K562 (cell line): Measurements from ENCODE around the gene NPAS2. TPM values are rescaled to one million over a fixed set of nuclear protein-coding genes. Genes with fewer than 3 reads are reported as not detected.

ENCODE experiments used
- ATAC-seq: fragments of 200-7000 bp; cut with Tn5 transposase; 3 replicates; pipeline ENCODE4 v1.9.1; 2020; ENCODE audit warnings: moderate library complexity
- BruUV-seq: library from RNA; stranded (reverse); fragments of 400-500 nt; replicated peaks from 2 replicates; lab custom pipeline; 2021; lab: Mats Ljungman, UMichigan
- CTCF ChIA-PET: fragments of 300-600 bp; formaldehyde crosslinking; extraction: SDS; loops from one replicate; lab custom pipeline; 2021; ENCODE audit warnings: low intra/inter-chr PET ratio; lab: Yijun Ruan, JAX
- POLR2A ChIA-PET: fragments of 300-600, 350-650 bp; sonication (Branson Sonifier 250); formaldehyde crosslinking; extraction: SDS; loops from one replicate; lab custom pipeline; 2021; ENCODE audit warnings: antibody characterized with exemption, inconsistent platforms; lab: Yijun Ruan, JAX
- DNase-seq, 4 experiments: peaks; one replicate each; pipeline versions ENCODE4 v3.0.0 to v3.0.0-alpha.2; 2011 to 2018; ENCODE audit warnings: low spot score in 3 of 4, mixed read lengths in 3 of 4; ENCODE audit errors: extremely low read depth in 1 of 4
- FAIRE-seq: peaks from 2 replicates; lab custom pipeline; 2011; peaks lifted over from hg19 to GRCh38; lab: Jason Lieb, UNC
- H2AFZ ChIP-seq: 2 replicates; pipeline ENCODE4 v1.6.0; 2011; ENCODE audit warnings: low read depth, low read length, control low read depth, inconsistent platforms
- H3K27ac ChIP-seq: fragments of 200-600 bp; 3 replicates; pipeline ENCODE4 v1.8.0; 2011; ENCODE audit warnings: low read depth, mild to moderate bottlenecking, control low read depth, inconsistent platforms, low read length, moderate library complexity, mixed read lengths; ENCODE audit errors: extremely low read depth
- H3K27me3 ChIP-seq, 2 experiments: fragments of 300-600 bp in 1 of 2; 2 replicates in 1 of 2; 3 replicates in 1 of 2; pipeline versions ENCODE4 v1.6.0 to v1.8.0; 2011; ENCODE audit warnings: inconsistent platforms in 2 of 2, low read length in 2 of 2, mild to moderate bottlenecking in 1 of 2, mixed read lengths in 1 of 2, moderate library complexity in 1 of 2; ENCODE audit not compliant: control insufficient read depth in 2 of 2, insufficient read depth in 2 of 2
- H3K36me3 ChIP-seq: fragments of 300-600 bp; 3 replicates; pipeline ENCODE4 v1.8.0; 2011; ENCODE audit warnings: mild to moderate bottlenecking, low read length, inconsistent platforms; ENCODE audit not compliant: control insufficient read depth, insufficient read depth
- H3K4me1 ChIP-seq, 2 experiments: fragments of 200-600 bp in 1 of 2; replicated peaks in 1 of 2; 2 replicates in 1 of 2; 3 replicates in 1 of 2; pipeline versions ENCODE4 v1.5.1 to v1.8.0; 2011; ENCODE audit warnings: inconsistent platforms in 2 of 2, low read length in 2 of 2, mild to moderate bottlenecking in 1 of 2, mixed read lengths in 1 of 2, moderate library complexity in 1 of 2; ENCODE audit not compliant: control insufficient read depth in 2 of 2, insufficient read depth in 2 of 2
- H3K4me2 ChIP-seq: 2 replicates; pipeline ENCODE4 v1.6.1; 2011; ENCODE audit warnings: low read length, control low read depth, inconsistent platforms, mixed read lengths; ENCODE audit not compliant: insufficient read depth
- H3K4me3 ChIP-seq: fragments of 200-600 bp; sonication (generic), shearing (Covaris generic); 2 replicates; pipeline ENCODE4 v1.5.1; 2016; ENCODE audit warnings: control low read depth, inconsistent platforms
- H3K79me2 ChIP-seq: fragments of 200-600 bp; 3 replicates; pipeline ENCODE4 v1.8.0; 2011; ENCODE audit warnings: low read length, inconsistent platforms; ENCODE audit not compliant: control insufficient read depth, insufficient read depth
- H3K9ac ChIP-seq, 2 experiments: 2 replicates each; pipeline versions ENCODE4 v1.6.0 to v1.6.1; 2011; ENCODE audit warnings: low read depth in 2 of 2, low read length in 2 of 2, control low read depth in 1 of 2, inconsistent platforms in 1 of 2, mild to moderate bottlenecking in 1 of 2, mixed read lengths in 1 of 2; ENCODE audit not compliant: insufficient read depth in 1 of 2
- H3K9me1 ChIP-seq: one replicate; pipeline ENCODE4 v1.6.0; 2011; ENCODE audit warnings: inconsistent platforms, mild to moderate bottlenecking, low read length, moderate library complexity; ENCODE audit not compliant: control insufficient read depth, insufficient read depth
- H3K9me3 ChIP-seq: replicated peaks from 2 replicates; pipeline ENCODE4 v1.5.1; 2011; ENCODE audit warnings: low read depth, low read length, inconsistent platforms; ENCODE audit not compliant: control insufficient read depth, insufficient read depth
- H4K20me1 ChIP-seq: replicated peaks from 2 replicates; pipeline ENCODE4 v1.6.1; 2011; ENCODE audit warnings: low read length, inconsistent platforms, mixed read lengths; ENCODE audit not compliant: control insufficient read depth, insufficient read depth
- ARNT ChIP-seq, 2 experiments: fragments of 450-650 bp; IDR thresholded peaks; 2 replicates each; pipeline ENCODE4 v1.6.1; 2016; ENCODE audit warnings: mild to moderate bottlenecking in 1 of 2
- BRD9 ChIP-seq: fragments of 450-650 bp; IDR thresholded peaks from 2 replicates; pipeline ENCODE4 v1.6.1; 2018; ENCODE audit warnings: low read depth; ENCODE audit not compliant: partially characterized antibody
- CBX3 ChIP-seq, 2 experiments: IDR thresholded peaks; 1 replicate in 1 of 2; 2 replicates in 1 of 2; pipeline ENCODE4 v1.6.1; 2012; ENCODE audit warnings: inconsistent platforms in 2 of 2, low read length in 2 of 2, borderline replicate concordance in 1 of 2, control low read depth in 1 of 2
- CXXC5 ChIP-seq: fragments of 250-450 bp; sonication (Bioruptor Pico); IDR thresholded peaks from 2 replicates; pipeline ENCODE4 v1.8.0; 2022; ENCODE audit warnings: inconsistent platforms, mild to moderate bottlenecking, moderate library complexity
- EGR1 ChIP-seq: fragments of 450-650 bp; conservative IDR thresholded peaks from 2 replicates; pipeline ENCODE4 v1.6.1; 2017; ENCODE audit warnings: mild to moderate bottlenecking
- FOXJ3 ChIP-seq: sonication (generic); formaldehyde crosslinking; IDR thresholded peaks from 2 replicates; pipeline ENCODE4 v1.4.0; 2020; ENCODE audit warnings: mild to moderate bottlenecking, missing genetic modification reagents
- HDAC3 ChIP-seq: fragments of 450-650 bp; IDR thresholded peaks from 2 replicates; pipeline ENCODE4 v1.6.1; 2018; ENCODE audit warnings: borderline replicate concordance, mild to moderate bottlenecking, moderate library complexity; ENCODE audit not compliant: partially characterized antibody
- MECOM ChIP-seq: fragments of 250-450 bp; sonication (Bioruptor Pico); IDR thresholded peaks from 2 replicates; pipeline ENCODE4 v1.8.0; 2022; ENCODE audit warnings: inconsistent platforms
- NR2F6 ChIP-seq: fragments of 450-650 bp; formaldehyde crosslinking; IDR thresholded peaks from 2 replicates; pipeline ENCODE4 v1.4.0; 2020; ENCODE audit warnings: mild to moderate bottlenecking
- PHF20 ChIP-seq: fragments of 450-650 bp; IDR thresholded peaks from 2 replicates; pipeline ENCODE4 v1.6.1; 2018; ENCODE audit not compliant: partially characterized antibody
- ZNF274 ChIP-seq: IDR thresholded peaks from 2 replicates; pipeline ENCODE4 v1.6.1; 2011; ENCODE audit warnings: low read depth, mild to moderate bottlenecking, low read length, moderate library complexity, borderline replicate concordance
- ZNF584 ChIP-seq: fragments of 200-800 bp; sonication (Bioruptor generic); IDR thresholded peaks from 2 replicates; pipeline ENCODE4 v1.6.1; 2016; ENCODE audit warnings: low read depth, mild to moderate bottlenecking, missing genetic modification characterization, missing compliant biosample characterization
- WGBS: fragments of 100-300 bp; shearing (Covaris generic); methylation state at CpG from one replicate; pipeline ENCODE4 v1.1.6; 2016; ENCODE audit warnings: low coverage, mixed read lengths; ENCODE audit not compliant: insufficient coverage; ENCODE audit errors: missing lambda C conversion rate; 5-methylcytosine and 5-hydroxymethylcytosine counted together
- in situ Hi-C: fragments of 300-500 bp; cut with MboI; formaldehyde crosslinking; loops from 4 replicates; pipeline ENCODE4 v1.15.0; 2018; ENCODE audit warnings: inconsistent platforms, mixed read lengths
- intact Hi-C: fragments of 100-400 bp; cut with micrococcal nuclease; formaldehyde crosslinking; loops from 2 replicates; pipeline ENCODE4 v1.14.2; 2022
- polyA plus RNA-seq, 8 experiments: library from polyadenylated mRNA; depleted of rRNA in 4 of 8; stranded (reverse) in 5 of 8; unstranded in 3 of 8; fragments of >200 nt; fragmentation: Nextera tagmentation in 2 of 8; fragmentation: Illumina TruSeq in 1 of 8; extraction: Ambion mirVana in 2 of 8; extraction: Trizol in 1 of 8; gene quantifications; 2 replicates each; pipeline versions ENCODE4 v1.2.1 to v1.2.3, GENCODE V29; 2011 to 2014; ENCODE audit warnings: inconsistent platforms in 1 of 8, missing spikeins in 1 of 8
- total RNA-seq, 7 experiments: library from RNA; depleted of rRNA in 6 of 7; stranded (reverse); fragments of >200 nt in 6 of 7; fragmentation: Illumina TruSeq in 2 of 7; extraction: Trizol in 2 of 7; gene quantifications; 2 replicates each; pipeline versions ENCODE4 v1.2.1 to v1.2.3, GENCODE V29; 2011 to 2021; ENCODE audit warnings: low replicate concordance in 1 of 7
- TF ChIP-seq, protein P1 (sequence below): fragments of 250-450 bp; sonication (Bioruptor Pico); IDR thresholded peaks from 2 replicates; pipeline ENCODE4 v1.8.0; 2022; ENCODE audit warnings: moderate library complexity, mild to moderate bottlenecking, inconsistent platforms
- TF ChIP-seq, protein P2 (sequence below): fragments of 450-650 bp; formaldehyde crosslinking; IDR thresholded peaks from 2 replicates; pipeline ENCODE4 v1.4.0; 2022; ENCODE audit warnings: missing genetic modification characterization

The NPAS2 gene
- total and polyA plus RNA-seq, 9 of the 15 experiments (the other 6 are each of a cell fraction or from before 2014, with no cell fraction given): 0.06 to 0.29 (median 0.07) TPM; not detected in 5

DNA sequence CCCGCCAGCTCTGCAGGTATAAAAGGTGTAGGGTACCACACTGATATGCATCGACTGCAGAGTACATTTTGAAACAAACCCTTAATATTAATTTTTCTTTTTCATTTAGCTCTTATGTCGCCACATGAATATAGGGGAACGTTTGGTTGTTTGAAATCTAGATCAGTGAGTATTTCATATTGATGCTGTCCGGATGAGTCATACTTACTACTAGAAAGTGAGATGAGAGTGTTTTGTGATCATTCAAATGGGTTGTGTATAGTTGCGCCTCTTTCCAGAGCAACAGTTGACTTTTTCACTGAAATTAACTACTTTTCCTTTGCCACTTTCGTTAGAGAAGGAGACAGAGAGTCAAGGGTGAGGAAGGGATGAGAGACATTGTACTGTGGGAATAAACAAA is 24.6 kb downstream of the NPAS2 start:
- WGBS: 0% methylated on average over 7 of the region's 7 CpGs
- FAIRE-seq (no peak), ATAC-seq (no peak)
- Histone ChIP-seq H3K27me3 (peaks cover 11 to 34% of the 10 kb centered on the region in 2 experiments; a peak in 4 of 5 replicates), H3K4me2 (no peak overlapping the region), H3K4me1 (no peaks in the 10 kb centered on the region), H2AFZ (no peak overlapping the region), H3K9ac (no peak overlapping the region), H3K9me1 (no peaks in the 10 kb centered on the region), H3K79me2 (no peaks in the 10 kb centered on the region)
- BruUV-seq: no TSS peak
- in situ Hi-C loops: no loop called here
- CTCF ChIA-PET: no interaction called here
- intact Hi-C loops: no loop called here
- TF ChIP-seq CXXC5 (CRISPR knock-in tag) (no peak), ZNF274 (no peak)
- TF ChIP-seq, protein P1, sequence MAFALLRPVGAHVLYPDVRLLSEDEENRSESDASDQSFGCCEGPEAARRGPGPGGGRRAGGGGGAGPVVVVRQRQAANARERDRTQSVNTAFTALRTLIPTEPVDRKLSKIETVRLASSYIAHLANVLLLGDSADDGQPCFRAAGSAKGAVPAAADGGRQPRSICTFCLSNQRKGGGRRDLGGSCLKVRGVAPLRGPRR (CRISPR knock-in tag): no peak
- TF ChIP-seq, all 486 proteins: peak for 0
- DNase-seq: no peak
- POLR2A ChIA-PET: no interaction called here
- Histone ChIP-seq H3K36me3 (no peaks in the 10 kb centered on the region), H3K9me3 (no peaks in the 10 kb centered on the region), H3K27ac (no peak overlapping the region), H3K4me3 (no peak overlapping the region), H4K20me1 (no peaks in the 10 kb centered on the region)

DNA sequence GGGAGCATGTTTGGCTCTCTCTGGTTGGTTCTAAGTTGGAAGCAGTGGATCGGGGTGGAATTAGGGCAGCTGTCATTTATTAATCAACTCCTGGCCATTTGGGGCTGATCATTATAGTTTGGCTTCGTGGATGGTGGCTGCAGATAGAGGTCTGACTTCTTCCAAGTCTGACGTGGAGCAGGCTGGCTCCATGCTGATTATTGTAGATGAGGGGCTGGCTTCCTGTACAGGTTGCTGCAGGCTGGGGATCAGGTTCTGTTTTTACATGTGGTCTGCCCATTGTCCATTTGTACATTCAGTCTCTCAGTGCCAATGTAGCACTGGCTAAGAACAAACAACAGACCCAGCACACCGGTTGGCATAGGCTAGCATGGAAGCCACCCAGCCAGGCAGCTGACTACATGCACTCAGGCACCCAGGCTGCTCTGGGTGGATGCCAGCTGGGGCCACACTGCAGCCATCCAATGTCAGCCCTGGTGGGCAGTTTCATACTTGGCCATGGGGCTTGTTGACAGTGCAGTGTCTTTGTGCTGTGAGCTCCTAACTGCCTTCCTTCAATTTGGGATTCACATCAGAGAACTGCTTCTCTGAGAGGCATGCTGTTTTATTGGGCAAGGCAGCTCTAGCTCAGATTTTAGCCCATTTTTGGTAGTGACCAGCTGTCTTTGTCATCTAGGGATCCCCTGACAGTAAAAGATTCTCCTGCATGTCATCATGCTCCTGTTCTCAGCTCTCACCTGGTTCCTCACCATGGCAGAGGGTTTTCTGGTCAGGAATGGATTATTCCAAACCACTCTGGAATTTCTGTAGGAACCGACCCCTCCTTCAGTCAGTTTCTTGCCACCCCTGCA is 25.4 kb downstream of the NPAS2 start:
- WGBS: 0% methylated on average over 5 of the region's 5 CpGs
- no peak overlapping the region for H2AFZ ChIP-seq
- H3K9me1 ChIP-seq: no peaks in the 10 kb centered on the region
- H3K27ac ChIP-seq: no peak overlapping the region
- FAIRE-seq (no peak), ATAC-seq (no peak), DNase-seq (no peak)
- H3K79me2 ChIP-seq: no peaks in the 10 kb centered on the region
- ChIA-PET POLR2A (no interaction called here), CTCF (no interaction called here)
- H3K4me3 ChIP-seq: no peak overlapping the region
- H4K20me1 ChIP-seq: no peaks in the 10 kb centered on the region
- in situ Hi-C loops (no loop called here), intact Hi-C loops (no loop called here)
- no peak overlapping the region for H3K9ac ChIP-seq
- H3K36me3 ChIP-seq: no peaks in the 10 kb centered on the region
- BruUV-seq: no TSS peak
- no peaks in the 10 kb centered on the region for H3K9me3 ChIP-seq
- no peaks in the 10 kb centered on the region for H3K4me1 ChIP-seq
- H3K4me2 ChIP-seq: no peak overlapping the region
- H3K27me3 ChIP-seq: peaks cover 6 to 30% of the 10 kb centered on the region in 2 experiments; a peak in 4 of 5 replicates
- no peak for TF ChIP-seq NR2F6
- no peak for TF ChIP-seq MECOM (CRISPR knock-in tag)
- TF ChIP-seq CBX3 (IDR thresholded peaks at IDR 0.05; ENCODE audit: borderline replicate concordance in 1 of 2, low read length in 2 of 2): no peak
- no peak for TF ChIP-seq HDAC3
- TF ChIP-seq, protein P1 (CRISPR knock-in tag): no peak
- TF ChIP-seq, protein P2, sequence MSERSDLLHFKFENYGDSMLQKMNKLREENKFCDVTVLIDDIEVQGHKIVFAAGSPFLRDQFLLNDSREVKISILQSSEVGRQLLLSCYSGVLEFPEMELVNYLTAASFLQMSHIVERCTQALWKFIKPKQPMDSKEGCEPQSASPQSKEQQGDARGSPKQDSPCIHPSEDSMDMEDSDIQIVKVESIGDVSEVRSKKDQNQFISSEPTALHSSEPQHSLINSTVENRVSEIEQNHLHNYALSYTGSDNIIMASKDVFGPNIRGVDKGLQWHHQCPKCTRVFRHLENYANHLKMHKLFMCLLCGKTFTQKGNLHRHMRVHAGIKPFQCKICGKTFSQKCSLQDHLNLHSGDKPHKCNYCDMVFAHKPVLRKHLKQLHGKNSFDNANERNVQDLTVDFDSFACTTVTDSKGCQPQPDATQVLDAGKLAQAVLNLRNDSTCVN: no peak
- no peak for TF ChIP-seq BRD9
- TF ChIP-seq PHF20: no peak
- TF ChIP-seq FOXJ3 (CRISPR knock-in tag): no peak
- TF ChIP-seq EGR1: no peak
- no peak for TF ChIP-seq ARNT (IDR thresholded peaks at IDR 0.05)
- no peak for TF ChIP-seq ZNF584 (CRISPR knock-in tag)
